ENCODE data around the gene TMEM14C.

DNA sequence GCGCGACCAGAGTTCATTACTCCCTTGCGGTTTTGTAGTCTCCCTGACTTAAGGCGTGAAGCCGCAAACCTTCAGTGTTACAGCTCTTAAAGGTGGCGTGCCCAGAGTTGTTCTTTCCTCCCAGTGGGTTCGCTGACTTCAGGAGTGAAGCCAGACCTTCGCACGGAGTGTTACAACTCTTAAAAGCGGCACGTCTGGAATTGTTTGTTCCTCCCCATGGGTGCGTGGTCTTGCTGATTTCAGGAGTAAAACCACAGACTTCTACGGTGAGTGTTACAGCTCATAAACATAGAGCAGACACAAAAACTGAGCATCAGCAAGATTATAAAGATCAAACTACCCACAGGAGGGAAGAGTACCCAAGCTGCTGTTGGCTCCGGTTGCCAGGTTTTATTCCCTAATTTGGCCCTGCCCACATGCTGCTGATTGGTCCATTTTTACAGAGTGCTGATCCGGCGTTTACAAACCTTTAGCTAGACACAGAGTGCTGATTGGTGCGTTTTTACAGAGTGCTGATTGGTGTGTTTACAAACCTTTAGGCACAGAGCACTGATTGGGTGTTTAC is 10.4 kb downstream of the TMEM14C start:
- TF ChIP-seq POLR2A (IDR thresholded peaks at IDR 0.05; ENCODE audit: low read depth, low read length): no peak
- TF ChIP-seq, protein P1, sequence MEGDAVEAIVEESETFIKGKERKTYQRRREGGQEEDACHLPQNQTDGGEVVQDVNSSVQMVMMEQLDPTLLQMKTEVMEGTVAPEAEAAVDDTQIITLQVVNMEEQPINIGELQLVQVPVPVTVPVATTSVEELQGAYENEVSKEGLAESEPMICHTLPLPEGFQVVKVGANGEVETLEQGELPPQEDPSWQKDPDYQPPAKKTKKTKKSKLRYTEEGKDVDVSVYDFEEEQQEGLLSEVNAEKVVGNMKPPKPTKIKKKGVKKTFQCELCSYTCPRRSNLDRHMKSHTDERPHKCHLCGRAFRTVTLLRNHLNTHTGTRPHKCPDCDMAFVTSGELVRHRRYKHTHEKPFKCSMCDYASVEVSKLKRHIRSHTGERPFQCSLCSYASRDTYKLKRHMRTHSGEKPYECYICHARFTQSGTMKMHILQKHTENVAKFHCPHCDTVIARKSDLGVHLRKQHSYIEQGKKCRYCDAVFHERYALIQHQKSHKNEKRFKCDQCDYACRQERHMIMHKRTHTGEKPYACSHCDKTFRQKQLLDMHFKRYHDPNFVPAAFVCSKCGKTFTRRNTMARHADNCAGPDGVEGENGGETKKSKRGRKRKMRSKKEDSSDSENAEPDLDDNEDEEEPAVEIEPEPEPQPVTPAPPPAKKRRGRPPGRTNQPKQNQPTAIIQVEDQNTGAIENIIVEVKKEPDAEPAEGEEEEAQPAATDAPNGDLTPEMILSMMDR (IDR thresholded peaks at IDR 0.05; ENCODE audit: extremely low read depth in 1 of 2, insufficient read depth in 1 of 2, low read depth in 1 of 2, low read length in 2 of 2): no peak

Measured in endothelial cell of umbilical vein (primary cell).